HepG2 (cell line): ENCODE data around the gene NFIL3. TPM values are rescaled to one million over a fixed set of nuclear protein-coding genes. Genes with fewer than 3 reads are reported as not detected.

Source experiments
- ARHGAP35 ChIP-seq: sonication (generic); formaldehyde crosslinking; IDR thresholded peaks from 2 replicates; pipeline ENCODE4 v1.9.0; 2022; ENCODE audit warnings: mild to moderate bottlenecking, inconsistent platforms, moderate library complexity, missing genetic modification reagents, borderline replicate concordance
- DMAP1 ChIP-seq: IDR thresholded peaks from 2 replicates; pipeline ENCODE4 v1.6.1; 2016
- DZIP1 ChIP-seq: sonication (generic); formaldehyde crosslinking; IDR thresholded peaks from 2 replicates; pipeline ENCODE4 v1.5.0; 2020; ENCODE audit warnings: mild to moderate bottlenecking, missing genetic modification reagents
- FOXJ3 ChIP-seq: sonication (generic); formaldehyde crosslinking; IDR thresholded peaks from 2 replicates; pipeline ENCODE4 v1.4.0; 2020; ENCODE audit warnings: missing genetic modification reagents, mild to moderate bottlenecking, borderline replicate concordance
- HMG20A ChIP-seq: IDR thresholded peaks from 2 replicates; pipeline ENCODE4 v1.6.1; 2016; ENCODE audit warnings: borderline replicate concordance
- MEIS1 ChIP-seq: sonication (generic); formaldehyde crosslinking; IDR thresholded peaks from 2 replicates; pipeline ENCODE4 v1.9.0; 2021; ENCODE audit warnings: mild to moderate bottlenecking, missing genetic modification reagents, moderate library complexity, borderline replicate concordance
- MEIS2 ChIP-seq: sonication (generic); formaldehyde crosslinking; IDR thresholded peaks from 2 replicates; pipeline ENCODE4 v1.9.0; 2021; ENCODE audit warnings: mild to moderate bottlenecking, missing genetic modification reagents
- NFYC ChIP-seq: IDR thresholded peaks from 2 replicates; pipeline ENCODE4 v1.6.1; 2016; ENCODE audit warnings: missing genetic modification reagents, missing compliant biosample characterization
- ONECUT2 ChIP-seq: sonication (generic); formaldehyde crosslinking; IDR thresholded peaks from 2 replicates; pipeline ENCODE4 v1.4.0; 2020; ENCODE audit warnings: missing genetic modification reagents
- RXRB ChIP-seq: IDR thresholded peaks from 2 replicates; pipeline ENCODE4 v1.6.1; 2016; ENCODE audit warnings: borderline replicate concordance, missing genetic modification reagents, missing compliant biosample characterization
- TAF1 ChIP-seq: sonication (generic); formaldehyde crosslinking; IDR thresholded peaks from 2 replicates; pipeline ENCODE4 v1.4.0; 2020; ENCODE audit warnings: missing genetic modification reagents
- TARDBP ChIP-seq: sonication (generic); formaldehyde crosslinking; IDR thresholded peaks from 2 replicates; pipeline ENCODE4 v1.8.0; 2022; ENCODE audit warnings: mild to moderate bottlenecking, missing genetic modification reagents
- ZBTB7B ChIP-seq: sonication (generic); formaldehyde crosslinking; IDR thresholded peaks from 2 replicates; pipeline ENCODE4 v1.4.0; 2020; ENCODE audit warnings: missing genetic modification reagents
- ZNF138 ChIP-seq: sonication (generic); formaldehyde crosslinking; IDR thresholded peaks from 2 replicates; pipeline ENCODE4 v1.5.0; 2020; ENCODE audit warnings: mild to moderate bottlenecking, low read depth, missing genetic modification reagents
- ZNF777 ChIP-seq: sonication (generic); formaldehyde crosslinking; IDR thresholded peaks from 2 replicates; pipeline ENCODE4 v1.4.0; 2020; ENCODE audit warnings: missing genetic modification reagents
- ZNF841 ChIP-seq: sonication (generic); formaldehyde crosslinking; IDR thresholded peaks from 2 replicates; pipeline ENCODE4 v1.8.1; 2023; ENCODE audit warnings: missing genetic modification reagents, borderline replicate concordance
- polyA plus RNA-seq, 8 experiments: library from polyadenylated mRNA; depleted of rRNA in 3 of 8; stranded (reverse) in 7 of 8; unstranded in 1 of 8; fragments of >200 nt; fragmentation: Illumina TruSeq in 4 of 8; extraction: Trizol in 4 of 8; gene quantifications; 2 replicates each; pipeline versions ENCODE4 v1.2.1 to v1.2.3, GENCODE V29; 2011 to 2016; ENCODE audit warnings: low read depth in 4 of 8, missing spikeins in 1 of 8, mixed read lengths in 1 of 8; ENCODE audit not compliant: insufficient read depth in 1 of 8
- total RNA-seq, 5 experiments: library from RNA; depleted of rRNA; stranded (reverse); fragments of >200 nt; fragmentation: Illumina TruSeq; extraction: Trizol; gene quantifications; 2 replicates each; pipeline ENCODE4 v1.2.3, GENCODE V29; 2016; ENCODE audit warnings: low read depth in 1 of 5
- TF ChIP-seq, protein P1 (sequence below), 2 experiments: fragments of 450-650 bp in 1 of 2; sonication (generic) in 1 of 2; formaldehyde crosslinking; IDR thresholded peaks; 2 replicates each; pipeline versions ENCODE4 v1.5.0 to v1.8.0; 2020 to 2022; ENCODE audit warnings: mild to moderate bottlenecking in 1 of 2, missing genetic modification reagents in 1 of 2
- TF ChIP-seq, protein P2 (sequence below): sonication (generic); formaldehyde crosslinking; IDR thresholded peaks from 2 replicates; pipeline ENCODE4 v1.4.0; 2020; ENCODE audit warnings: missing genetic modification reagents, borderline replicate concordance
- TF ChIP-seq, protein P3 (sequence below): sonication (generic); formaldehyde crosslinking; conservative IDR thresholded peaks from 2 replicates; pipeline ENCODE4 v1.4.0; 2020; ENCODE audit warnings: mild to moderate bottlenecking, missing genetic modification reagents, moderate library complexity

Gene NFIL3
- total and polyA plus RNA-seq, 2 of the 13 experiments (the other 11 are each of a cell fraction or from before 2014, with no cell fraction given) = 46.6 to 54.2 TPM

DNA sequence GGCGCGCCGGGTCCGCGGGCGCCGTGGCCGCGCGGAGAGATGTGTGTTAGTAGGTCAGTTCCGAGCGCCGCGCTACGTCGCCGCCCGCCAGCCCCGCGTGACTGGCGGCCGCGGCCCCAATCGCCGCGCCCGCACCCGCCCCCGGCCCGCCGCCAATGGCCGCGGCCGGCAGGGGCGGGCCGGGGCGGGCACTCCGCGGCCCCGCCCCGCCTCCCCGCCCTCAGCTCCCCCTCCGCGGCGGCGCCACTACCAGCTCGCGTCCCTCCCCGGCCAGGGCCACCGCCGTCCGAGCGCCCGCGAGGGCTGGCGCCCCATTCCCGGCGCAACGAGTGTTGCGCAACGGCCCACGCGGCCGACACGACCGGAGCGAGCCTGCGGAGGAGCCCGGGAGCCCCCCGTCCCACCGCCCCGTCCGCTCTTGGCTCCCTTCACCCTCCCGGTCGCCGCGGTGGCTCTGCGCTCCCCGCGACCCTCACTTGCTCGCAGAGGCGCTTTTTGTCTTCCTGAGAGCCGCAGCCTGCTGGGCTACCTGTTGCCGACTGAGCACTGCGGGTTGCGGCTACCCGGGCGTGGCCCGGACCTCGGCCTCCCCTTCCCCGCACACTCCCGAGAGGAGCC is at the start of gene NFIL3 (continued):
- TF ChIP-seq MEIS2 (CRISPR knock-in tag) (peak; percentile 16; the same call in 1 of the 2 replicates), RXRB (CRISPR knock-in tag) (peak; percentile 22; the same call in 1 of the 2 replicates), HMG20A (no peak), ZNF841 (CRISPR knock-in tag) (0 out of 2 replicates have a peak, but pooled peaks have one; percentile 50), ARHGAP35 (CRISPR knock-in tag) (0 out of 2 replicates have a peak, but pooled peaks have one; percentile 33), ZNF138 (CRISPR knock-in tag) (no peak), ZNF777 (CRISPR knock-in tag) (peak; percentile 80), TAF1 (CRISPR knock-in tag) (peak; percentile 75), TARDBP (CRISPR knock-in tag) (no peak), ZBTB7B (CRISPR knock-in tag) (peak; percentile 21; the same call in 1 of the 2 replicates), MEIS1 (CRISPR knock-in tag) (peak; percentile 12; the same call in 1 of the 2 replicates), NFYC (no peak), DZIP1 (CRISPR knock-in tag) (no peak), DMAP1 (CRISPR knock-in tag) (no peak; the same call in 1 of the 2 replicates), ONECUT2 (CRISPR knock-in tag) (no peak), FOXJ3 (CRISPR knock-in tag) (no peak)
- TF ChIP-seq, protein P1, sequence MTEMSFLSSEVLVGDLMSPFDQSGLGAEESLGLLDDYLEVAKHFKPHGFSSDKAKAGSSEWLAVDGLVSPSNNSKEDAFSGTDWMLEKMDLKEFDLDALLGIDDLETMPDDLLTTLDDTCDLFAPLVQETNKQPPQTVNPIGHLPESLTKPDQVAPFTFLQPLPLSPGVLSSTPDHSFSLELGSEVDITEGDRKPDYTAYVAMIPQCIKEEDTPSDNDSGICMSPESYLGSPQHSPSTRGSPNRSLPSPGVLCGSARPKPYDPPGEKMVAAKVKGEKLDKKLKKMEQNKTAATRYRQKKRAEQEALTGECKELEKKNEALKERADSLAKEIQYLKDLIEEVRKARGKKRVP (CRISPR knock-in tag; IDR thresholded peaks at IDR 0.05) = peak in 1 of 2 experiments; percentile 54; a peak in 1 of 4 replicates
- TF ChIP-seq, protein P2, sequence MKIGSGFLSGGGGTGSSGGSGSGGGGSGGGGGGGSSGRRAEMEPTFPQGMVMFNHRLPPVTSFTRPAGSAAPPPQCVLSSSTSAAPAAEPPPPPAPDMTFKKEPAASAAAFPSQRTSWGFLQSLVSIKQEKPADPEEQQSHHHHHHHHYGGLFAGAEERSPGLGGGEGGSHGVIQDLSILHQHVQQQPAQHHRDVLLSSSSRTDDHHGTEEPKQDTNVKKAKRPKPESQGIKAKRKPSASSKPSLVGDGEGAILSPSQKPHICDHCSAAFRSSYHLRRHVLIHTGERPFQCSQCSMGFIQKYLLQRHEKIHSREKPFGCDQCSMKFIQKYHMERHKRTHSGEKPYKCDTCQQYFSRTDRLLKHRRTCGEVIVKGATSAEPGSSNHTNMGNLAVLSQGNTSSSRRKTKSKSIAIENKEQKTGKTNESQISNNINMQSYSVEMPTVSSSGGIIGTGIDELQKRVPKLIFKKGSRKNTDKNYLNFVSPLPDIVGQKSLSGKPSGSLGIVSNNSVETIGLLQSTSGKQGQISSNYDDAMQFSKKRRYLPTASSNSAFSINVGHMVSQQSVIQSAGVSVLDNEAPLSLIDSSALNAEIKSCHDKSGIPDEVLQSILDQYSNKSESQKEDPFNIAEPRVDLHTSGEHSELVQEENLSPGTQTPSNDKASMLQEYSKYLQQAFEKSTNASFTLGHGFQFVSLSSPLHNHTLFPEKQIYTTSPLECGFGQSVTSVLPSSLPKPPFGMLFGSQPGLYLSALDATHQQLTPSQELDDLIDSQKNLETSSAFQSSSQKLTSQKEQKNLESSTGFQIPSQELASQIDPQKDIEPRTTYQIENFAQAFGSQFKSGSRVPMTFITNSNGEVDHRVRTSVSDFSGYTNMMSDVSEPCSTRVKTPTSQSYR = peak; percentile 18; the same call in 1 of the 2 replicates
- TF ChIP-seq, protein P3, sequence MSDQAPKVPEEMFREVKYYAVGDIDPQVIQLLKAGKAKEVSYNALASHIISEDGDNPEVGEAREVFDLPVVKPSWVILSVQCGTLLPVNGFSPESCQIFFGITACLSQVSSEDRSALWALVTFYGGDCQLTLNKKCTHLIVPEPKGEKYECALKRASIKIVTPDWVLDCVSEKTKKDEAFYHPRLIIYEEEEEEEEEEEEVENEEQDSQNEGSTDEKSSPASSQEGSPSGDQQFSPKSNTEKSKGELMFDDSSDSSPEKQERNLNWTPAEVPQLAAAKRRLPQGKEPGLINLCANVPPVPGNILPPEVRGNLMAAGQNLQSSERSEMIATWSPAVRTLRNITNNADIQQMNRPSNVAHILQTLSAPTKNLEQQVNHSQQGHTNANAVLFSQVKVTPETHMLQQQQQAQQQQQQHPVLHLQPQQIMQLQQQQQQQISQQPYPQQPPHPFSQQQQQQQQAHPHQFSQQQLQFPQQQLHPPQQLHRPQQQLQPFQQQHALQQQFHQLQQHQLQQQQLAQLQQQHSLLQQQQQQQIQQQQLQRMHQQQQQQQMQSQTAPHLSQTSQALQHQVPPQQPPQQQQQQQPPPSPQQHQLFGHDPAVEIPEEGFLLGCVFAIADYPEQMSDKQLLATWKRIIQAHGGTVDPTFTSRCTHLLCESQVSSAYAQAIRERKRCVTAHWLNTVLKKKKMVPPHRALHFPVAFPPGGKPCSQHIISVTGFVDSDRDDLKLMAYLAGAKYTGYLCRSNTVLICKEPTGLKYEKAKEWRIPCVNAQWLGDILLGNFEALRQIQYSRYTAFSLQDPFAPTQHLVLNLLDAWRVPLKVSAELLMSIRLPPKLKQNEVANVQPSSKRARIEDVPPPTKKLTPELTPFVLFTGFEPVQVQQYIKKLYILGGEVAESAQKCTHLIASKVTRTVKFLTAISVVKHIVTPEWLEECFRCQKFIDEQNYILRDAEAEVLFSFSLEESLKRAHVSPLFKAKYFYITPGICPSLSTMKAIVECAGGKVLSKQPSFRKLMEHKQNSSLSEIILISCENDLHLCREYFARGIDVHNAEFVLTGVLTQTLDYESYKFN (CRISPR knock-in tag) = peak; percentile 21; the same call in 1 of the 2 replicates
